ENCODE results near the gene PTGES2. TPM values are rescaled to one million over a fixed set of nuclear protein-coding genes. Genes with fewer than 3 reads are reported as not detected.

Gene PTGES2
- total and polyA plus RNA-seq, 2 of the 13 experiments (the other 11 are each of a cell fraction or from before 2014, with no cell fraction given), result 63.7 to 79.8 TPM

DNA sequence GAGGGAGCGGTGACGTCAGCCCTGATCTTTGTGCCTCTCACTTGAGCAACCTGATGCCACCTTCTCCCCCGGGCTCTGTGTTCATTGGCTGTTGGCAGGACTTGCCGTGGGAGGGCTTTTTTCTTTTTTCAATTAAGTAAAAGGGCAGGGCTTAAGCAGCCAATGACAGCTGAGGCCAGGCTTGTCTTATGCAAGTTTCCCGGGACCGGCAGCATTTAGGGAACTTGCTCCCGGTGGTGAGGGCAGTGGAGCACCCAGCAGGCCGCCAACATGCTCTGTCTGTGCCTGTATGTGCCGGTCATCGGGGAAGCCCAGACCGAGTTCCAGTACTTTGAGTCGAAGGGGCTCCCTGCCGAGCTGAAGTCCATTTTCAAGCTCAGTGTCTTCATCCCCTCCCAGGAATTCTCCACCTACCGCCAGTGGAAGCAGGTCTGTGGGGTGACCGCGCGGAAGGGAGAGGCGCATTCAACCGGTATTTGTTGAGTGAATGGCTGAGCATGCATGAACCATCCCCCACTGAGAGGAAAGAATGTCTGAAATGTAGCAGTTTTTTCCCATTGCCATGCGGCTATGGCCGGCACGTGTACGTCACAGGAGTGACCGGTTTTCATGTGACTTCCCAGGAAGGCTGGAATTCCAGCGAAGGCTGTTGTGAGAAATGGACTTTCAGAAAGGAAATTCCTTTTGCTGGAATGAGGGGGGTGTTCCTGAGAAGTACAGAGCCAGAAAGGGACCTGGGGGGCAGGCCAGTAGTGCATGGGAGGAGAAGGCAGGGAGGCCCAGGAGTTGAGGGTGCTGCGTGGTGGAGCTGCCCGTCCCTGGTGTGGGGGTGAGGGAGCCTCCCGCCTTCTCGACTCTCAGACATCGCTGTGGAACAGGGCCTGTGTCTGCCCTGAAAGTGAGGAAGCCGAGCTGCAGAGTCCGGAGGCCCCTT lies 29.0 kb downstream of the PTGES2 start (continued):
- TF ChIP-seq, protein P1, sequence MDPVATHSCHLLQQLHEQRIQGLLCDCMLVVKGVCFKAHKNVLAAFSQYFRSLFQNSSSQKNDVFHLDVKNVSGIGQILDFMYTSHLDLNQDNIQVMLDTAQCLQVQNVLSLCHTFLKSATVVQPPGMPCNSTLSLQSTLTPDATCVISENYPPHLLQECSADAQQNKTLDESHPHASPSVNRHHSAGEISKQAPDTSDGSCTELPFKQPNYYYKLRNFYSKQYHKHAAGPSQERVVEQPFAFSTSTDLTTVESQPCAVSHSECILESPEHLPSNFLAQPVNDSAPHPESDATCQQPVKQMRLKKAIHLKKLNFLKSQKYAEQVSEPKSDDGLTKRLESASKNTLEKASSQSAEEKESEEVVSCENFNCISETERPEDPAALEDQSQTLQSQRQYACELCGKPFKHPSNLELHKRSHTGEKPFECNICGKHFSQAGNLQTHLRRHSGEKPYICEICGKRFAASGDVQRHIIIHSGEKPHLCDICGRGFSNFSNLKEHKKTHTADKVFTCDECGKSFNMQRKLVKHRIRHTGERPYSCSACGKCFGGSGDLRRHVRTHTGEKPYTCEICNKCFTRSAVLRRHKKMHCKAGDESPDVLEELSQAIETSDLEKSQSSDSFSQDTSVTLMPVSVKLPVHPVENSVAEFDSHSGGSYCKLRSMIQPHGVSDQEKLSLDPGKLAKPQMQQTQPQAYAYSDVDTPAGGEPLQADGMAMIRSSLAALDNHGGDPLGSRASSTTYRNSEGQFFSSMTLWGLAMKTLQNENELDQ (CRISPR knock-in tag; IDR thresholded peaks at IDR 0.05; ENCODE audit: borderline replicate concordance), result no peak
- TF ChIP-seq PLRG1 (conservative IDR thresholded peaks at IDR 0.05) (no peak), TBX2 (CRISPR knock-in tag; IDR thresholded peaks at IDR 0.05; ENCODE audit: borderline replicate concordance) (peak; percentile 94), JUND (CRISPR knock-in tag; IDR thresholded peaks at IDR 0.05) (peak; percentile 88), NPAS2 (CRISPR knock-in tag; IDR thresholded peaks at IDR 0.05; ENCODE audit: borderline replicate concordance) (no peak), TCF7L2 (IDR thresholded peaks at IDR 0.05; ENCODE audit: low read depth, low read length) (no peak), ZNF382 (CRISPR knock-in tag; IDR thresholded peaks at IDR 0.05; ENCODE audit: borderline replicate concordance) (no peak), TBP (CRISPR knock-in tag; IDR thresholded peaks at IDR 0.05) (no peak)
- TF ChIP-seq, protein P2, sequence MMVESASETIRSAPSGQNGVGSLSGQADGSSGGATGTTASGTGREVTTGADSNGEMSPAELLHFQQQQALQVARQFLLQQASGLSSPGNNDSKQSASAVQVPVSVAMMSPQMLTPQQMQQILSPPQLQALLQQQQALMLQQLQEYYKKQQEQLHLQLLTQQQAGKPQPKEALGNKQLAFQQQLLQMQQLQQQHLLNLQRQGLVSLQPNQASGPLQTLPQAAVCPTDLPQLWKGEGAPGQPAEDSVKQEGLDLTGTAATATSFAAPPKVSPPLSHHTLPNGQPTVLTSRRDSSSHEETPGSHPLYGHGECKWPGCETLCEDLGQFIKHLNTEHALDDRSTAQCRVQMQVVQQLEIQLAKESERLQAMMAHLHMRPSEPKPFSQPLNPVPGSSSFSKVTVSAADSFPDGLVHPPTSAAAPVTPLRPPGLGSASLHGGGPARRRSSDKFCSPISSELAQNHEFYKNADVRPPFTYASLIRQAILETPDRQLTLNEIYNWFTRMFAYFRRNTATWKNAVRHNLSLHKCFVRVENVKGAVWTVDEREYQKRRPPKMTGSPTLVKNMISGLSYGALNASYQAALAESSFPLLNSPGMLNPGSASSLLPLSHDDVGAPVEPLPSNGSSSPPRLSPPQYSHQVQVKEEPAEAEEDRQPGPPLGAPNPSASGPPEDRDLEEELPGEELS (CRISPR knock-in tag; IDR thresholded peaks at IDR 0.05), result no peak
- TF ChIP-seq, protein P3, sequence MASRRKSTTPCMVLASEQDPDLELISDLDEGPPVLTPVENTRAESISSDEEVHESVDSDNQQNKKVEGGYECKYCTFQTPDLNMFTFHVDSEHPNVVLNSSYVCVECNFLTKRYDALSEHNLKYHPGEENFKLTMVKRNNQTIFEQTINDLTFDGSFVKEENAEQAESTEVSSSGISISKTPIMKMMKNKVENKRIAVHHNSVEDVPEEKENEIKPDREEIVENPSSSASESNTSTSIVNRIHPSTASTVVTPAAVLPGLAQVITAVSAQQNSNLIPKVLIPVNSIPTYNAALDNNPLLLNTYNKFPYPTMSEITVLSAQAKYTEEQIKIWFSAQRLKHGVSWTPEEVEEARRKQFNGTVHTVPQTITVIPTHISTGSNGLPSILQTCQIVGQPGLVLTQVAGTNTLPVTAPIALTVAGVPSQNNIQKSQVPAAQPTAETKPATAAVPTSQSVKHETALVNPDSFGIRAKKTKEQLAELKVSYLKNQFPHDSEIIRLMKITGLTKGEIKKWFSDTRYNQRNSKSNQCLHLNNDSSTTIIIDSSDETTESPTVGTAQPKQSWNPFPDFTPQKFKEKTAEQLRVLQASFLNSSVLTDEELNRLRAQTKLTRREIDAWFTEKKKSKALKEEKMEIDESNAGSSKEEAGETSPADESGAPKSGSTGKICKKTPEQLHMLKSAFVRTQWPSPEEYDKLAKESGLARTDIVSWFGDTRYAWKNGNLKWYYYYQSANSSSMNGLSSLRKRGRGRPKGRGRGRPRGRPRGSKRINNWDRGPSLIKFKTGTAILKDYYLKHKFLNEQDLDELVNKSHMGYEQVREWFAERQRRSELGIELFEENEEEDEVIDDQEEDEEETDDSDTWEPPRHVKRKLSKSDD (CRISPR knock-in tag; IDR thresholded peaks at IDR 0.05; ENCODE audit: low read depth), result no peak
- TF ChIP-seq, protein P4, sequence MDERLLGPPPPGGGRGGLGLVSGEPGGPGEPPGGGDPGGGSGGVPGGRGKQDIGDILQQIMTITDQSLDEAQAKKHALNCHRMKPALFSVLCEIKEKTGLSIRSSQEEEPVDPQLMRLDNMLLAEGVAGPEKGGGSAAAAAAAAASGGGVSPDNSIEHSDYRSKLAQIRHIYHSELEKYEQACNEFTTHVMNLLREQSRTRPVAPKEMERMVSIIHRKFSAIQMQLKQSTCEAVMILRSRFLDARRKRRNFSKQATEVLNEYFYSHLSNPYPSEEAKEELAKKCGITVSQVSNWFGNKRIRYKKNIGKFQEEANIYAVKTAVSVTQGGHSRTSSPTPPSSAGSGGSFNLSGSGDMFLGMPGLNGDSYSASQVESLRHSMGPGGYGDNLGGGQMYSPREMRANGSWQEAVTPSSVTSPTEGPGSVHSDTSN (CRISPR knock-in tag; IDR thresholded peaks at IDR 0.05), result no peak
- TF ChIP-seq, protein P5, sequence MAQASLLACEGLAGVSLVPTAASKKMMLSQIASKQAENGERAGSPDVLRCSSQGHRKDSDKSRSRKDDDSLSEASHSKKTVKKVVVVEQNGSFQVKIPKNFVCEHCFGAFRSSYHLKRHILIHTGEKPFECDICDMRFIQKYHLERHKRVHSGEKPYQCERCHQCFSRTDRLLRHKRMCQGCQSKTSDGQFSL (CRISPR knock-in tag; IDR thresholded peaks at IDR 0.05), result no peak
